ENCODE results near the gene DNAH10. TPM values are rescaled to one million over a fixed set of nuclear protein-coding genes. Genes with fewer than 3 reads are reported as not detected.

Gene DNAH10
- 9.0 and 15.6 TPM in 2 replicates for polyA plus RNA-seq (2014; cell fraction: cytosol; rRNA removed)
- 25.7 and 47.4 TPM in 2 replicates for polyA plus RNA-seq (2014; cell fraction: nucleus; rRNA removed)

- DNase-seq (ENCODE audit: low spot score): no peak
Measured at GRCh38 chr12:123761841-123762714, at the start of gene DNAH10. DNAH10 (plus strand) TSS chr12:123762301; CDS start chr12:123762337, 36 bp downstream.

GRCh38 chr12:123712780-123713319, 49.3 kb upstream of the DNAH10 start:
- peak; percentile 22 for DNase-seq (ENCODE audit: low spot score)

GRCh38 chr12:123713398-123713797, 48.7 kb upstream of the DNAH10 start:
- peak; percentile 31 for DNase-seq (ENCODE audit: low spot score)

- no peak for DNase-seq (ENCODE audit: low spot score)
Measured at GRCh38 chr12:123713823-123714585, 48.1 kb upstream of the DNAH10 start.

GRCh38 chr12:123715195-123715594, 46.9 kb upstream of the DNAH10 start:
- no peak for DNase-seq (ENCODE audit: low spot score)

- no peak for DNase-seq (ENCODE audit: low spot score)
Measured at GRCh38 chr12:123717350-123717749, 44.8 kb upstream of the DNAH10 start.

GRCh38 chr12:123720141-123720814, 41.8 kb upstream of the DNAH10 start:
- DNase-seq (ENCODE audit: low spot score): no peak

- no peak for DNase-seq (ENCODE audit: low spot score)
Measured at GRCh38 chr12:123721245-123721644, 40.9 kb upstream of the DNAH10 start.

- DNase-seq (ENCODE audit: low spot score): no peak
Measured at GRCh38 chr12:123723011-123723410, 39.1 kb upstream of the DNAH10 start.

- DNase-seq (ENCODE audit: low spot score): no peak
Measured at GRCh38 chr12:123723765-123724164, 38.3 kb upstream of the DNAH10 start.

GRCh38 chr12:123726244-123726643, 35.9 kb upstream of the DNAH10 start:
- DNase-seq (ENCODE audit: low spot score): no peak

GRCh38 chr12:123726962-123727361, 35.1 kb upstream of the DNAH10 start:
- no peak for DNase-seq (ENCODE audit: low spot score)

- DNase-seq (ENCODE audit: low spot score): no peak
Measured at GRCh38 chr12:123727878-123728277, 34.2 kb upstream of the DNAH10 start.

GRCh38 chr12:123731596-123731995, 30.5 kb upstream of the DNAH10 start:
- DNase-seq (ENCODE audit: low spot score): no peak

- no peak for DNase-seq (ENCODE audit: low spot score)
Measured at GRCh38 chr12:123732251-123732650, 29.9 kb upstream of the DNAH10 start.

GRCh38 chr12:123733229-123733628, 28.9 kb upstream of the DNAH10 start:
- DNase-seq (ENCODE audit: low spot score): no peak

GRCh38 chr12:123734268-123734667, 27.8 kb upstream of the DNAH10 start:
- DNase-seq (ENCODE audit: low spot score): no peak

- no peak for DNase-seq (ENCODE audit: low spot score)
Measured at GRCh38 chr12:123741937-123742572, 20.0 kb upstream of the DNAH10 start.

- no peak for DNase-seq (ENCODE audit: low spot score)
Measured at GRCh38 chr12:123743002-123743401, 19.1 kb upstream of the DNAH10 start.

- no peak for DNase-seq (ENCODE audit: low spot score)
Measured at GRCh38 chr12:123744836-123745235, 17.3 kb upstream of the DNAH10 start.

GRCh38 chr12:123747309-123747708, 14.8 kb upstream of the DNAH10 start:
- no peak for DNase-seq (ENCODE audit: low spot score)

Data from SK-N-DZ (cell line).